Sigmoid colon (tissue), 4 donors: ENCODE measurements around the gene SERPINB3.

ENCODE experiments used
- EP300 ChIP-seq, 4 donors: sonication (generic); formaldehyde crosslinking; IDR thresholded peaks; one replicate each; pipeline ENCODE4 v1.6.1; 2017; ENCODE audit warnings: antibody characterized with exemption in 4 of 4
- POLR2A ChIP-seq, 2 donors: fragments of 450-650 bp; IDR thresholded peaks; one replicate each; pipeline ENCODE4 v1.6.1; 2016; ENCODE audit warnings: antibody characterized with exemption in 2 of 2, mild to moderate bottlenecking in 2 of 2, moderate library complexity in 2 of 2
- TF ChIP-seq, protein P1 (sequence below), 4 experiments: fragments of 450-650 bp in 3 of 4; fragments of 200-600 bp in 1 of 4; IDR thresholded peaks; one replicate each; pipeline ENCODE4 v1.5.1; 2016 to 2019; ENCODE audit warnings: antibody characterized with exemption in 4 of 4, mild to moderate bottlenecking in 3 of 4, moderate library complexity in 2 of 4

GRCh38 chr18:63702660-63703059 lies 41.0 kb upstream of the SERPINB3 start, which contains the start of gene SERPINB11:
- TF ChIP-seq, protein P1, sequence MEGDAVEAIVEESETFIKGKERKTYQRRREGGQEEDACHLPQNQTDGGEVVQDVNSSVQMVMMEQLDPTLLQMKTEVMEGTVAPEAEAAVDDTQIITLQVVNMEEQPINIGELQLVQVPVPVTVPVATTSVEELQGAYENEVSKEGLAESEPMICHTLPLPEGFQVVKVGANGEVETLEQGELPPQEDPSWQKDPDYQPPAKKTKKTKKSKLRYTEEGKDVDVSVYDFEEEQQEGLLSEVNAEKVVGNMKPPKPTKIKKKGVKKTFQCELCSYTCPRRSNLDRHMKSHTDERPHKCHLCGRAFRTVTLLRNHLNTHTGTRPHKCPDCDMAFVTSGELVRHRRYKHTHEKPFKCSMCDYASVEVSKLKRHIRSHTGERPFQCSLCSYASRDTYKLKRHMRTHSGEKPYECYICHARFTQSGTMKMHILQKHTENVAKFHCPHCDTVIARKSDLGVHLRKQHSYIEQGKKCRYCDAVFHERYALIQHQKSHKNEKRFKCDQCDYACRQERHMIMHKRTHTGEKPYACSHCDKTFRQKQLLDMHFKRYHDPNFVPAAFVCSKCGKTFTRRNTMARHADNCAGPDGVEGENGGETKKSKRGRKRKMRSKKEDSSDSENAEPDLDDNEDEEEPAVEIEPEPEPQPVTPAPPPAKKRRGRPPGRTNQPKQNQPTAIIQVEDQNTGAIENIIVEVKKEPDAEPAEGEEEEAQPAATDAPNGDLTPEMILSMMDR (IDR thresholded peaks at IDR 0.05), result no peak
- no peak for TF ChIP-seq POLR2A (IDR thresholded peaks at IDR 0.05)
- TF ChIP-seq EP300 (IDR thresholded peaks at IDR 0.05), result no peak
